Measurements from ENCODE around the gene LNP1. TPM values are rescaled to one million over a fixed set of nuclear protein-coding genes. Genes with fewer than 3 reads are reported as not detected.

The LNP1 gene
- total and polyA plus RNA-seq, 2 of the 13 experiments (the other 11 are each of a cell fraction or from before 2014, with no cell fraction given), result 3.6 to 7.0 TPM

DNA sequence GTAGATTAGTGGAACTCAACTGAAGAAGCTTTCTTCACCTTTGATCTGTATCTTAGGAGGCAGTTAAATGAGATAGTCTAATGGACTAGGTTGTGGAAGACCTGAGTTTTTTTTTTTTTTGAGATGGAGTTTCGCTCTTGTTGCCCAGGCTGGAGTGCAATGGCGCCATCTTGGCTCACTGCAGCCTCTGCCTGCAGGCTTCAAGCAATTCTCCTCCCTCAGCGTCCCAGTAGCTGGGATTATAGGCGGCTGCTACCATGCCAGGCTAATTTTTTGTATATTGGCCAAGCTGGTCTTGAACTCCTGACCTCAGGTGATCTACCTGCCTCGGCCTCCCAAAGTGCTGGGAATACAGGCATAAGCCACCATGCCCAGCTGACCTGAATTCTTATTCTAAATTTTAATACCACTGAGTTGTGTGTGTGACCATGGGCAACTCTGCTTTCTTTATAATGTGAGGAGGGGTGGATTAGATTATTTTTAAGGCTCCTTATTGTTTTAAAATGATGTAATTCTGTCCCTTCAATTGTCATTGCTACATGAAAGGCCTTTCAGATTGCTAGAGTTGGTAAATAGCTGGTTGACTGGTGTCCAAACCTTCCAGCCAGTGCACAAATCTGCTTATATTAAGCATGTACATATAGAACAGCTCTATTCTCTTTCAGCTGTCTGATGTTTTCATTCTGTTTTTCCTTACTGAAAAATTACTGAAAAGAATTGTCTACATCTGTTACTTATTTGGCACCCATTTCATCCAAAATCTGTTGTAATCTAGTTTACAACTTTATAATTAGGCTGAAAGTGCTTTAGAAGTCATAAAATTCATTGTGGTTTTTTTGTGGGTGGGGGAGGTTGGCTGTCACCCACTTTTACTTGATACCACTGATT is 2.3 kb downstream of the LNP1 start (continued):
- TF ChIP-seq ZNF282 (IDR thresholded peaks at IDR 0.05; ENCODE audit: partially characterized antibody) (no peak), ZNF569 (CRISPR knock-in tag; IDR thresholded peaks at IDR 0.05; ENCODE audit: borderline replicate concordance) (no peak), ZNF207 (IDR thresholded peaks at IDR 0.05; ENCODE audit: borderline replicate concordance) (no peak), ZSCAN22 (CRISPR knock-in tag; IDR thresholded peaks at IDR 0.05) (no peak), GTF3A (CRISPR knock-in tag; conservative IDR thresholded peaks at IDR 0.05) (no peak), ZFAT (CRISPR knock-in tag; conservative IDR thresholded peaks at IDR 0.05) (no peak), ZNF20 (CRISPR knock-in tag; IDR thresholded peaks at IDR 0.05) (no peak), ZNF746 (CRISPR knock-in tag; IDR thresholded peaks at IDR 0.05) (no peak), ADNP (CRISPR knock-in tag; IDR thresholded peaks at IDR 0.05) (no peak), ZNF557 (CRISPR knock-in tag; IDR thresholded peaks at IDR 0.05) (no peak), ZNF614 (CRISPR knock-in tag; IDR thresholded peaks at IDR 0.05; ENCODE audit: borderline replicate concordance) (0 out of 2 replicates have a peak, but pooled peaks have one; percentile 18), RBM39 (IDR thresholded peaks at IDR 0.05; ENCODE audit: low read depth, low read length, poor library complexity, severe bottlenecking) (no peak), ZNF530 (CRISPR knock-in tag; IDR thresholded peaks at IDR 0.05; ENCODE audit: low read depth) (no peak)
- TF ChIP-seq, protein P1, sequence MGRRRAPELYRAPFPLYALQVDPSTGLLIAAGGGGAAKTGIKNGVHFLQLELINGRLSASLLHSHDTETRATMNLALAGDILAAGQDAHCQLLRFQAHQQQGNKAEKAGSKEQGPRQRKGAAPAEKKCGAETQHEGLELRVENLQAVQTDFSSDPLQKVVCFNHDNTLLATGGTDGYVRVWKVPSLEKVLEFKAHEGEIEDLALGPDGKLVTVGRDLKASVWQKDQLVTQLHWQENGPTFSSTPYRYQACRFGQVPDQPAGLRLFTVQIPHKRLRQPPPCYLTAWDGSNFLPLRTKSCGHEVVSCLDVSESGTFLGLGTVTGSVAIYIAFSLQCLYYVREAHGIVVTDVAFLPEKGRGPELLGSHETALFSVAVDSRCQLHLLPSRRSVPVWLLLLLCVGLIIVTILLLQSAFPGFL (CRISPR knock-in tag; IDR thresholded peaks at IDR 0.05), result no peak
- TF ChIP-seq, protein P2, sequence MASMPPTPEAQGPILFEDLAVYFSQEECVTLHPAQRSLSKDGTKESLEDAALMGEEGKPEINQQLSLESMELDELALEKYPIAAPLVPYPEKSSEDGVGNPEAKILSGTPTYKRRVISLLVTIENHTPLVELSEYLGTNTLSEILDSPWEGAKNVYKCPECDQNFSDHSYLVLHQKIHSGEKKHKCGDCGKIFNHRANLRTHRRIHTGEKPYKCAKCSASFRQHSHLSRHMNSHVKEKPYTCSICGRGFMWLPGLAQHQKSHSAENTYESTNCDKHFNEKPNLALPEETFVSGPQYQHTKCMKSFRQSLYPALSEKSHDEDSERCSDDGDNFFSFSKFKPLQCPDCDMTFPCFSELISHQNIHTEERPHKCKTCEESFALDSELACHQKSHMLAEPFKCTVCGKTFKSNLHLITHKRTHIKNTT (CRISPR knock-in tag; IDR thresholded peaks at IDR 0.05), result no peak
- TF ChIP-seq, protein P3, sequence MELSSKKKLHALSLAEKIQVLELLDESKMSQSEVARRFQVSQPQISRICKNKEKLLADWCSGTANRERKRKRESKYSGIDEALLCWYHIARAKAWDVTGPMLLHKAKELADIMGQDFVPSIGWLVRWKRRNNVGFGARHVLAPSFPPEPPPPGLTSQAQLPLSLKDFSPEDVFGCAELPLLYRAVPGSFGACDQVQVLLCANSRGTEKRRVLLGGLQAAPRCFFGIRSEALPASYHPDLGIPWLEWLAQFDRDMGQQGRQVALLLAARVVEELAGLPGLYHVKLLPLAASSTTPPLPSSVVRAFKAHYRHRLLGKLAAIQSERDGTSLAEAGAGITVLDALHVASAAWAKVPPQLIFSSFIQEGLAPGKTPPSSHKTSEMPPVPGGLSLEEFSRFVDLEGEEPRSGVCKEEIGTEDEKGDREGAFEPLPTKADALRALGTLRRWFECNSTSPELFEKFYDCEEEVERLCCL (CRISPR knock-in tag; IDR thresholded peaks at IDR 0.05; ENCODE audit: borderline replicate concordance), result no peak
- TF ChIP-seq, protein P4, sequence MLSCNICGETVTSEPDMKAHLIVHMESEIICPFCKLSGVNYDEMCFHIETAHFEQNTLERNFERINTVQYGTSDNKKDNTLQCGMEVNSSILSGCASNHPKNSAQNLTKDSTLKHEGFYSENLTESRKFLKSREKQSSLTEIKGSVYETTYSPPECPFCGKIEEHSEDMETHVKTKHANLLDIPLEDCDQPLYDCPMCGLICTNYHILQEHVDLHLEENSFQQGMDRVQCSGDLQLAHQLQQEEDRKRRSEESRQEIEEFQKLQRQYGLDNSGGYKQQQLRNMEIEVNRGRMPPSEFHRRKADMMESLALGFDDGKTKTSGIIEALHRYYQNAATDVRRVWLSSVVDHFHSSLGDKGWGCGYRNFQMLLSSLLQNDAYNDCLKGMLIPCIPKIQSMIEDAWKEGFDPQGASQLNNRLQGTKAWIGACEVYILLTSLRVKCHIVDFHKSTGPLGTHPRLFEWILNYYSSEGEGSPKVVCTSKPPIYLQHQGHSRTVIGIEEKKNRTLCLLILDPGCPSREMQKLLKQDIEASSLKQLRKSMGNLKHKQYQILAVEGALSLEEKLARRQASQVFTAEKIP (CRISPR knock-in tag; IDR thresholded peaks at IDR 0.05; ENCODE audit: borderline replicate concordance), result no peak
- TF ChIP-seq, protein P5, sequence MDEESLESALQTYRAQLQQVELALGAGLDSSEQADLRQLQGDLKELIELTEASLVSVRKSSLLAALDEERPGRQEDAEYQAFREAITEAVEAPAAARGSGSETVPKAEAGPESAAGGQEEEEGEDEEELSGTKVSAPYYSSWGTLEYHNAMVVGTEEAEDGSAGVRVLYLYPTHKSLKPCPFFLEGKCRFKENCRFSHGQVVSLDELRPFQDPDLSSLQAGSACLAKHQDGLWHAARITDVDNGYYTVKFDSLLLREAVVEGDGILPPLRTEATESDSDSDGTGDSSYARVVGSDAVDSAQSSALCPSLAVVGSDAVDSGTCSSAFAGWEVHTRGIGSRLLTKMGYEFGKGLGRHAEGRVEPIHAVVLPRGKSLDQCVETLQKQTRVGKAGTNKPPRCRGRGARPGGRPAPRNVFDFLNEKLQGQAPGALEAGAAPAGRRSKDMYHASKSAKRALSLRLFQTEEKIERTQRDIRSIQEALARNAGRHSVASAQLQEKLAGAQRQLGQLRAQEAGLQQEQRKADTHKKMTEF (CRISPR knock-in tag; IDR thresholded peaks at IDR 0.05), result peak; percentile 33; the same call in 1 of the 2 replicates
- TF ChIP-seq, protein P6, sequence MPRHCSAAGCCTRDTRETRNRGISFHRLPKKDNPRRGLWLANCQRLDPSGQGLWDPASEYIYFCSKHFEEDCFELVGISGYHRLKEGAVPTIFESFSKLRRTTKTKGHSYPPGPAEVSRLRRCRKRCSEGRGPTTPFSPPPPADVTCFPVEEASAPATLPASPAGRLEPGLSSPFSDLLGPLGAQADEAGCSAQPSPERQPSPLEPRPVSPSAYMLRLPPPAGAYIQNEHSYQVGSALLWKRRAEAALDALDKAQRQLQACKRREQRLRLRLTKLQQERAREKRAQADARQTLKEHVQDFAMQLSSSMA (CRISPR knock-in tag; IDR thresholded peaks at IDR 0.05), result no peak
- TF ChIP-seq, protein P7, sequence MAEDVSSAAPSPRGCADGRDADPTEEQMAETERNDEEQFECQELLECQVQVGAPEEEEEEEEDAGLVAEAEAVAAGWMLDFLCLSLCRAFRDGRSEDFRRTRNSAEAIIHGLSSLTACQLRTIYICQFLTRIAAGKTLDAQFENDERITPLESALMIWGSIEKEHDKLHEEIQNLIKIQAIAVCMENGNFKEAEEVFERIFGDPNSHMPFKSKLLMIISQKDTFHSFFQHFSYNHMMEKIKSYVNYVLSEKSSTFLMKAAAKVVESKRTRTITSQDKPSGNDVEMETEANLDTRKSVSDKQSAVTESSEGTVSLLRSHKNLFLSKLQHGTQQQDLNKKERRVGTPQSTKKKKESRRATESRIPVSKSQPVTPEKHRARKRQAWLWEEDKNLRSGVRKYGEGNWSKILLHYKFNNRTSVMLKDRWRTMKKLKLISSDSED (CRISPR knock-in tag; IDR thresholded peaks at IDR 0.05), result no peak
